DND-41 (cell line): Measurements from ENCODE around the gene COA6.

Source experiments
- ATAC-seq: fragments of 200-7000 bp; cut with Tn5 transposase; 3 replicates; pipeline ENCODE4 v1.9.1; 2021; ENCODE audit warnings: low read depth; ENCODE audit not compliant: insufficient read depth
- DNase-seq: peaks from one replicate; pipeline ENCODE4 v3.0.0-alpha.2; 2020
- H2AFZ ChIP-seq: 2 replicates; pipeline ENCODE4 v1.6.0; 2012; ENCODE audit warnings: low read depth, low read length
- H3K27ac ChIP-seq: 2 replicates; pipeline ENCODE4 v1.5.1; 2012; ENCODE audit warnings: low read length, inconsistent platforms
- H3K27me3 ChIP-seq: fragments of 200-600 bp; sonication (generic); 2 replicates; pipeline ENCODE4 v1.6.0; 2012; ENCODE audit warnings: low read length, mild to moderate bottlenecking, inconsistent platforms; ENCODE audit not compliant: insufficient read depth, poor library complexity
- H3K36me3 ChIP-seq: 2 replicates; pipeline ENCODE4 v1.5.1; 2012; ENCODE audit warnings: low read length, inconsistent platforms; ENCODE audit not compliant: insufficient read depth
- H3K4me1 ChIP-seq: 2 replicates; pipeline ENCODE4 v1.5.1; 2012; ENCODE audit warnings: mild to moderate bottlenecking, low read length; ENCODE audit not compliant: insufficient read depth
- H3K4me2 ChIP-seq: 2 replicates; pipeline ENCODE4 v1.6.0; 2012; ENCODE audit warnings: mild to moderate bottlenecking, moderate library complexity, low read length, inconsistent platforms; ENCODE audit not compliant: insufficient read depth
- H3K4me3 ChIP-seq, 2 experiments: fragments of 200-600 bp in 1 of 2; shearing (Covaris generic) in 1 of 2; 2 replicates each; pipeline ENCODE4 v1.5.1; 2012 to 2016; ENCODE audit warnings: inconsistent platforms in 2 of 2, low read length in 2 of 2, mild to moderate bottlenecking in 2 of 2, low read depth in 1 of 2, moderate library complexity in 1 of 2
- H3K79me2 ChIP-seq: 2 replicates; pipeline ENCODE4 v1.6.0; 2012; ENCODE audit warnings: low read length, inconsistent platforms; ENCODE audit not compliant: insufficient read depth
- H3K9ac ChIP-seq: 2 replicates; pipeline ENCODE4 v1.6.0; 2012; ENCODE audit warnings: low read depth, mild to moderate bottlenecking, inconsistent platforms, low read length, moderate library complexity
- H3K9me3 ChIP-seq: 2 replicates; pipeline ENCODE4 v1.5.1; 2012; ENCODE audit warnings: low read length, moderate library complexity, mild to moderate bottlenecking, inconsistent platforms; ENCODE audit not compliant: insufficient read depth, severe bottlenecking
- H4K20me1 ChIP-seq: 2 replicates; pipeline ENCODE4 v1.6.0; 2012; ENCODE audit warnings: low read length; ENCODE audit not compliant: insufficient read depth
- EZH2 ChIP-seq: IDR thresholded peaks from 3 replicates; pipeline ENCODE4 v1.6.1; 2012; ENCODE audit warnings: borderline replicate concordance, low read depth, mild to moderate bottlenecking, moderate library complexity, low read length, inconsistent platforms; ENCODE audit not compliant: severe bottlenecking
- TF ChIP-seq, protein P1 (sequence below): IDR thresholded peaks from 2 replicates; pipeline ENCODE4 v1.5.1; 2012; ENCODE audit warnings: borderline replicate concordance, low read length, moderate library complexity, mild to moderate bottlenecking; ENCODE audit not compliant: poor library complexity, severe bottlenecking; ENCODE audit errors: extremely low read depth

The COA6 gene

GRCh38 chr1:234373064-234373958 is at the start of gene COA6:
TSS of gene COA6 (plus strand) at chr1:234373456. CDS start at chr1:234373467, 11 bp downstream.
- Histone ChIP-seq H4K20me1 (no peaks in the 10 kb centered on the region), H2AFZ (peak within 1 kb of the TSS; percentile 81), H3K9me3 (no peaks in the 10 kb centered on the region), H3K36me3 (peaks cover 30% of the 10 kb centered on the region), H3K4me3 (peak within 1 kb of the TSS; percentile 49 to 69), H3K79me2 (peaks cover 43% of the 10 kb centered on the region), H3K27ac (peak within 1 kb of the TSS; percentile 90), H3K4me2 (peak within 1 kb of the TSS; percentile 79), H3K27me3 (no peaks in the 10 kb centered on the region), H3K9ac (peak within 1 kb of the TSS; percentile 80), H3K4me1 (peaks cover 27% of the 10 kb centered on the region)
- ATAC-seq (peak; percentile 88), DNase-seq (peak; percentile 92)
- no peak for TF ChIP-seq EZH2
- TF ChIP-seq, protein P1, sequence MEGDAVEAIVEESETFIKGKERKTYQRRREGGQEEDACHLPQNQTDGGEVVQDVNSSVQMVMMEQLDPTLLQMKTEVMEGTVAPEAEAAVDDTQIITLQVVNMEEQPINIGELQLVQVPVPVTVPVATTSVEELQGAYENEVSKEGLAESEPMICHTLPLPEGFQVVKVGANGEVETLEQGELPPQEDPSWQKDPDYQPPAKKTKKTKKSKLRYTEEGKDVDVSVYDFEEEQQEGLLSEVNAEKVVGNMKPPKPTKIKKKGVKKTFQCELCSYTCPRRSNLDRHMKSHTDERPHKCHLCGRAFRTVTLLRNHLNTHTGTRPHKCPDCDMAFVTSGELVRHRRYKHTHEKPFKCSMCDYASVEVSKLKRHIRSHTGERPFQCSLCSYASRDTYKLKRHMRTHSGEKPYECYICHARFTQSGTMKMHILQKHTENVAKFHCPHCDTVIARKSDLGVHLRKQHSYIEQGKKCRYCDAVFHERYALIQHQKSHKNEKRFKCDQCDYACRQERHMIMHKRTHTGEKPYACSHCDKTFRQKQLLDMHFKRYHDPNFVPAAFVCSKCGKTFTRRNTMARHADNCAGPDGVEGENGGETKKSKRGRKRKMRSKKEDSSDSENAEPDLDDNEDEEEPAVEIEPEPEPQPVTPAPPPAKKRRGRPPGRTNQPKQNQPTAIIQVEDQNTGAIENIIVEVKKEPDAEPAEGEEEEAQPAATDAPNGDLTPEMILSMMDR: peak; percentile 14

GRCh38 chr1:234324821-234325220 is 48.4 kb upstream of the COA6 start:
- Histone ChIP-seq H3K27me3 (no peaks in the 10 kb centered on the region), H3K4me2 (no peak overlapping the region), H4K20me1 (no peaks in the 10 kb centered on the region), H3K9ac (no peak overlapping the region), H3K4me1 (peaks cover 6% of the 10 kb centered on the region; the same call in 1 of the 2 replicates), H3K79me2 (no peaks in the 10 kb centered on the region), H3K36me3 (peaks cover 2% of the 10 kb centered on the region; the same call in 1 of the 2 replicates), H2AFZ (no peak overlapping the region), H3K27ac (no peak overlapping the region), H3K9me3 (no peaks in the 10 kb centered on the region), H3K4me3 (no peak overlapping the region)
- DNase-seq (no peak), ATAC-seq (no peak)
- TF ChIP-seq, protein P1: no peak
- no peak for TF ChIP-seq EZH2

DNA sequence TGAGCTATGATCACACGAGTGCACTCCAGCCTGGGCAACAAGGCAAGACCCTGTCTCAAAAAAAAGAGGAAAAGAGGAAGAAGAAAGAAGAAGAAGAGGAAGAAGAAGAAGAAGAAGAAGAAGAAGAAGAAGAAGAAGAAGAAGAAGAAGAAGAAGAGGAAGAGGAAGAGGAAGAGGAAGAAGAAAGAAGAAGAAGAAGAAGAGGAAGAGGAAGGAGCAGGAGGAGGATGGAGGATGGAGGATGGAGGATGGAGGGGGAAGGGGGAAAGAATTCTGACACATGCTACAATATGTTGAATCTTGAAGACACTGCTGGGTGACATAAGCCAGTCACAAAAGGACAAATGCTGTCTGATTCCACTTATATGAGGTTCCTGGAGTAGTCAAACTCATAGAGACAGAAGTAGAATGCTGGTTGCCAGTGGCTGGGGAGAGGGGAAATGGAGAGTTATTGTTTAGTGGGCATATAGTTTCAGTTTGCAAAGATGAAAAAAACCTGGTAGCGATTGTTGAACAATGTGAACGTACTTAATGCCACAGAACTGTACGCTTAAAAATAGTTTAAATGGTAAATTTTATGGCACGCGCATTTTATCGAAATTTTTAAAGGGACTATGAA is 47.3 kb upstream of the COA6 start:
- TF ChIP-seq, protein P1: no peak
- TF ChIP-seq EZH2: no peak
- no peaks in the 10 kb centered on the region for H3K9me3 ChIP-seq
- DNase-seq (no peak), ATAC-seq (peak; percentile 21; the same call in 2 of the 3 replicates)
- no peak overlapping the region for H3K27ac ChIP-seq
- H3K36me3 ChIP-seq: no peaks in the 10 kb centered on the region
- peaks cover 6% of the 10 kb centered on the region; the same call in 1 of the 2 replicates for H3K4me1 ChIP-seq
- H4K20me1 ChIP-seq: no peaks in the 10 kb centered on the region
- H3K4me3 ChIP-seq: peak overlapping the region in 1 of 2 experiments; percentile 43; a peak in 2 of 4 replicates
- H3K4me2 ChIP-seq: peak overlapping the region; percentile 53; the same call in 1 of the 2 replicates
- no peak overlapping the region for H3K9ac ChIP-seq
- peak overlapping the region; percentile 45; the same call in 1 of the 2 replicates for H2AFZ ChIP-seq
- H3K79me2 ChIP-seq: no peaks in the 10 kb centered on the region
- H3K27me3 ChIP-seq: no peaks in the 10 kb centered on the region
